HuH-7 (cell line): Measurements from ENCODE around the gene KIF1B.
"Not testable (repeated sequence)": the region's sequence is repeated elsewhere in the genome, so short reads cannot be mapped to it uniquely, and the experiment has no call there.

Experiments used
- DNase-seq: peaks from one replicate; pipeline ENCODE4 v3.0.0; 2011; ENCODE audit warnings: low spot score

KIF1B gene

DNA sequence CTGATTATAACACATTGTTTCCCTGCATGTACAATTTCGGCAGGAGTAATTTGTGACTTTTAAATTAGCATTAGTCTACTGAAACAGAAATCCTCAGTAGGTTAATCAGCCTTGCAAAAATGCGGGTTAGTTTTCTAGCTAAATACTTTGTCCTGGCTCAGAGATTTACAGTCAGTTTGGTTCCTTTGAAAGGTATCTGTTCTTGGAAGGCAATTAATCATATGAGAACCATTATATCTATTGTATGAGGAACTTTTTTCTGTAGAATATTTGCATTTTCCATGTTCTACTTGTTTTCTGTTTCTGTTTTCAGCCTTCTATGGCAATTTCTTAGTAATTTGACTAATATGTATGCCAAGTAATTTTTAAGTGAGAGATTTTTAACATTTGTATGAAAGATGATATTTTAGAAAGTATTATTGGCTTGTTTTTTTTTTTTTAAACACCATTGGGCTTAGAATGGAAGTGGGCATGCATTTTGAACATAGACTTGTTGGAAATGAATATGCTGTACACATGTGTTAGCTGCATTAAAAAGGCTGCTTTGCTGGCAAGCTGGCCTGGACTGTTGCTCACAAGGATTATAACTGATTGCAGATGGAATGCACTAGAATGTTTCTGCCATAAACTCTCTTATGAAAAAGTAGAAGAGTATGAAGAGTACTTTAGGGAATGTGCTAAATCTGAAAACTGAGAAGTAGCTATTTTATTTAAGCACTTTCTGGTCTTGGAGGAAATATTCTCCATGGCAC lies 26.2 kb downstream of the KIF1B start:
- no peak for DNase-seq

DNA sequence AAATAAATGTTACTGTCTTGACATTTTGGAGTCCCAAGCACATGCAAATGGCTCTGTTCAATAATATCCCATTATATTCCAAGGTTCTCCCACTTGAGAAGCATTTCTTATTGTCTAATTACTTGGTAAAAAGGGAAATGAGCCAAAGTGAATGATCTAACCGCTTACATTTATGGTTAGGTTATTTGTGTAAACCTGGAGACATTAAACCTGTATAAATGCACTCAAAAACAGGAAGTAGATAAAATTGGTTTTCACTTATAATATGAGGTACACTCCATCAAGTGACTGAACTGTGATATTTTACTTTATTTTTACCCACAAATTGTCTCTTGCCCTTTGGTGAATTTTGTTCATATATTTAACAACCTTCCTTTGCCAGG lies 26.8 kb downstream of the KIF1B start:
- DNase-seq = no peak

DNA sequence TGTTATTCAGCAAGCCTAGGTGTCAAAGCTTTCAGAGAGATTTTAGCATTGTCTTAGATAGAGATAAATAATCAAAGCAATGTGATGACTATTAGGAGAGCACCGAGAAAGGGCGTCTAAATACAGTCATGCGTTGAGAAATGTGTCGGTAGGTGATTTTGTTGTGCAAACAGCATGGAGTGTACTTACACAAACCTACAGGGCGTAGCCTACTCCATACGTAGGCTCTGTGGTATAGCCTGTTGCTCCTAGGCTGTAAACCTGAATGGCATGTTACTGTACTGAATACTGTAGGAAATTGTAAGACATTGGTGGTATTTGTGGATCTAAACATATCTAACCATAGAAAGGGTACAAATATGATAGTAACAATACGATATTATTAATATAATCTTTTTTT lies 31.8 kb downstream of the KIF1B start:
- DNase-seq = no peak

DNA sequence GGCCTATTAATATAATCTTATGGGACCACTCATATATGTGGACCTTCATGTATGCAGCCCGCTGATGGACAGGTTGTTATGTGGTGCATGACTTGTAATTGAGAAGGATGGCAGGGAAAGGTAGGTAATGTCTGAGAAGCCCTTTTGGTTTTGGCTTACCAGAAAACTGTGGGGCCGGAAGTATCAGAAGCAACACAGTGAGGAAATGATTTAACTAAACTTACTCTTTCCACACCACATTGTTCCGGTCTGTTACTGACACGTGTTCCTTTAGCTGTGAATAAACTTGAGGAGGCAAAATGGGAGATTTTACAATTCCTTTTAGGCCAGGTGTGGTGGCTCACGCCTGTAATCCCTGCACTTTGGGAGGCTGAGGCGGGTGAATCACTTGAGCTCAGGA lies 32.4 kb downstream of the KIF1B start:
- no peak for DNase-seq

DNA sequence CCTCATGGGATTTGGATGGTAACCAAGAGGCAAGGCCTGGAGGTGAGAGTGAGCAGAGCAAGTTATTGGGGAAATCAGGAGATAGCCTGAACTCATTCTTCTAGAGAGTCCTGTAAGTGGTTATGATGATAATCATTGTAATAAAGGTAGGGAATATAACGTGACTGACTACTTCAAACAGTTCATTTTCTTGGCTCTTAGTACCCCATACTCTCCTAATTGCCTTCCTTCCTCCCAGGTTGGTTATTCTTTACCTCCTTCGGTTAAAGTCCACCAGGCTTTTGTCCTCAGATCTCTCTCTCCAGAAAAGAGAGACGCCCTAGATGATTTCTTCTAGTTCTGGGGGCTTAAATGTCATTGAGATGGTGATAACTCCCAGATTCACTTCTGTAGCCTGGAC lies 35.3 kb downstream of the KIF1B start:
- no peak for DNase-seq

DNA sequence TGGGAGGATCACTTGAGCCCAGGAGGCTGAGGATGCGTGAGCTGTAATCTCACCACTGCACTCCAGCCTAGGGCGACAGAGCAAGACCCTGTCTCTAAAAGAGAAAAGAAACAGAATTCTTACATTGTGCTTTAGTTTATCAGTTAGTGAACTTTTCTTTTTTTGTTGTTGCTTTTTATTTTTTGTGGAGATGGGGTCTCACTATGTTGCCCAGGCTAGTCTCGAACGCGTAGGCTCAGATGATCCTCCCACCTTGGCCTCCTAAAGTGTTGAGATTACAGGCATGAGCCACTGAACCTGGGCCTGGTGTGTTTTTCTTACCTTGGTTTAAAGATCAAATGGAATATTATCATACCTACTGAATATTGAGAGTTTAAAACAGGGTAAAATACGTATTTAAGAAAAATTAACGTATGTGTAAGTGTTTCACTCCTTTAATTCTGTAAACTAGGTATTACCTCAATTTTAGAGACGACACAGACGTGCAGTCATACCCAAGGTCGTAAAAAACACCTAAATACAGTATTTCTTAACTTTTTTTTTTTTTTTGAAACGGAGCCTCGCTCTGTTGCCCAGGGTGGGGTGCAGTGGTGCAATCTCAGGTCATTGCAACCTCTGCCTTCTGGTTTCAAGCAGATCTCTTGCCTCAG lies 39.6 kb downstream of the KIF1B start:
- no peak for DNase-seq

DNA sequence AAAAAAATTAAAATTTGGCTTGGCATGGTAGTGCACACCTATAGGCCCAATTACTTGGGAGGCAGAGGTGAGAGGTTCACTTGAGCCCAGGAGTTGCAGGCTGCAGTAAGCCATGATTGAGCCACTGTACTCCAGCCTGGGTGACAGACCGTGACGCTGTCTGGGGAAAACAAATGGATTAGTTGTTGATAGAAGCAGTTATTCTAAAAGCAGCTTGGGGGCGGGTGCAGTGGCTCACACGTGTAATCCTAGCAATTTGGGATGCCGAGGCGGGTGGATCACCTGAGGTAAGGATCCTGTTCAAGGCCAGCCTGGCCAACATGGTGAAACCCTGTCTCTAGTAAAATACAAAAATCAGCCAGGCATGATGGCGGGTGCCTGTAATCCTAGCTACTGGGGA lies 40.3 kb downstream of the KIF1B start:
- no peak for DNase-seq

DNA sequence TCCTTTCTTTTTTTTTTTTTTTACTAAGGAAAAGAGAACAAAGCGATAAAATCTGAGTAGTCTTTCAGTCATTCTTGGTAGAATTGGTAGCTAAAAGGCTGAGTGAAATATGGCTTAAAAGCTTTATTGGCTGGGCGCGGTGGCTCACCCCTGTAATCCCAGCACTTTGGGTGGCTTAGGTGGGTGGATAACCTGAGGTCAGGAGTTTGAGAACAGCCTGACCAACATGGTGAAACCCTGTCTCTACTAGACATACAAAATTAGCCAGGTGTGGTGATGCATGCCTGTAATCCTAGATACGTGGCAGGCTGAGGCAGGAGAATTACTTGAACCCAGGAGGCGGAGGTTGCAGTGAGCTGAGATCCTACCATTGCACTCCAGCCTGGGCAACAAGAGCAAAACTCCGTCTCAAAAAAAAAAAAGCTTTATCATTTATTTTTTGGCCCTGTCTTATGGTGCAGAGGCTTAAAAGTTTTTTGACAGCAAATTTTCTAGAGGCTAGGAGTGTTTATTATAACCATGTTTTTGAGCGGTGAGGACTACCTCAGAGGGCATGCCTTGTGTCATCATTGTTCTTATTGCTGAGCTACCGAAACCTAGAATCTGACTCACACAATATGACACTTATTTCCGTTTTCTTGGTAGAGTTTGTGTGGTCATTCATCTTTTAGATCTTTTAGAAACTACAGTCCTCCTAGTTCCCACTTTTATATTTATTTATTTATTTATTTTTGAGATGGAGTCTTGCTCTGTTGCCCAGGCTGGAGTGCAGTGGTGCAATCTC lies 41.1 kb downstream of the KIF1B start:
- DNase-seq = not testable (repeated sequence)

DNA sequence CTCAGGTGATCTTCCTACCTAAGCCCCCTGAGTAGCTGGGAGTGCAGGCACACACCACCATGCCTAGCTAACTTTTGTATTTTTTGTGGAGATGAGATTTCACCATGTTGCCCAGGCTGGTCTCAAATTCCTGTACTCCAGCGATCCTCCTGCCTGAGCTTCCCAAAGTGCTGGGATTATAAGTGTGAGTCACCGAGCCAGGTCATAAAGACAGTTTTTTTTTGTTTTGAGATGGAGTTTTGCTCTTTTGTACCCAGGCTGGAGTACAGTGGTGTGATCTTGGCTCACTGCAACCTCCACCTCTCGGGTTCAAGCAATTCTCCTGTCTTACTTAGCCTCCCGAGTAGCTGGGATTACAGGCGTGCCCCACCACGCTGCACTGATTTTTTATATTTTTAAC lies 42.1 kb downstream of the KIF1B start:
- DNase-seq = no peak

DNA sequence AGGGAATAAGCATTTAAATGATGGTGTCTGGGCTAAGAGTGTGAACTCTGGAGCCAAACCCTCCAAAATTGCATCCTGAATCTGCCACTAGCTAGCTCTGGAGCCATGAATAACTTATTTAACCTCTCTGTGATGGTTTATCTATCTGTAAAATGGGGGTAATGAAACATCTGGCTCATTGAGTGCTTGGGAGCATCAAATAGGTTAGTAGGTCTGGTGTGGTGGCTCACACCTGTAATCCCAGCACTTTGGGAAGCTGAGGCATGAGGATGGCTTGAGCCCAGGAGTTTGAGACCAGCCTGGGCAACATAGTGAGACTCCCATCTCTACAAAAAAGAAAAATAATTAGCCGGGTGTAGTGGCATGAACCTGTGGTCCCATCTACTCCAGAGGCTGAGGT lies 42.8 kb downstream of the KIF1B start:
- DNase-seq = no peak

DNA sequence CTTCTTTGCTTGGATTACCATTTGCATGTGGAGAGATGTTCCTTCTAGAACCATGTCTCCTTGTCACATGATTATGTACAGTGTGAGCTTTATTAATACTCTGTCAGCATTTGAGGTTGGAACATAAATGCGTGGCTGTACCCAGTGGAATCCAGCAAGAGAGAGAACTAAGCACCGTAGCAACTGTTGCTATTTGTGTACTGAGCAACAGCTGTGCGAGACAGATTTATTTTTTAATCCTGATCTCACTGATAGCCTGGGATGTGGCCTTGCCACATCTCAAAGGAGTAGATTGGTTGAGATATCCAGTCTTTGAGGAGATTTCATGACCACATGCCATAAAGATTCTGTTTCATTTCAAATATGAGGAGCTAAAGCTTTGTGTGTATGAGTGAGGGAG lies 43.4 kb downstream of the KIF1B start:
- no peak for DNase-seq

DNA sequence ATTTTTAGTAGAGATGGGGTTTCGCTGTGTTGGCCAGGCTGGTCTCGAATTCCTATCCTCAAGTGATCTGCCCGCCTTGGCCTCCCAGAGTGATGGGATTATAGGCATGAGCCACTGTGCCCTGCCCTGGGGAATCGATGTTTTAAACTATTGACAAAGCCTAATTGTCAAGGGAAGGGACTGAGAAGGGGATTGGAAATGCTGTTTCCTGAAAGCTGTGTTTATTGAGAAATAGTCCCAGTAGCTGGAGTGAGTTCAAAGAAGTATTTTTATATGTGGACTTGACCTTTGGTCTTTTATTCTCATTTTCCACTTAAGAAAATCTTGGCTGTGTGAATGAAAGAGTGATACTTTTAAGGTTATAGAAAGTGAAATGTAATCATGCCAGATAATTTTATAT lies 47.5 kb downstream of the KIF1B start:
- peak; percentile 35 for DNase-seq

DNA sequence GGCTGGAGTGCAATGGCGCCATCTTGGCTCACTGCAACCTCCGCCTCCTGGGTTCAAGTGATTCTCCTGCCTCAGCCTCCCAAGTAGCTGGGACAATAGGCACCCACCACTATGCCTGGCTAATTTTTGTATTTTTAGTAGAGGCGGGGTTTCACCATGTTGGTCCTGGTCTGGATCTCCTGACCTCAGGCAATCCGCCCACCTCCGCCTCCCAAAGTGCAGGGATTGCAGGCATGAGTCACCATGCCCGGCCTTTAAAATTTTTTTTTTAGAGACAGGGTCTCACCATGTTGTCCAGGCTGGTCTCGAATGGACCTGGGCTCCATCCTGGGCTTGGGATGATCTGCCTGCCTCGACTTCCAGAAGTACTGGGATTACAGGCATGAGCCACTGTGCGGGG lies 49.2 kb downstream of the KIF1B start:
- not testable (repeated sequence) for DNase-seq

DNA sequence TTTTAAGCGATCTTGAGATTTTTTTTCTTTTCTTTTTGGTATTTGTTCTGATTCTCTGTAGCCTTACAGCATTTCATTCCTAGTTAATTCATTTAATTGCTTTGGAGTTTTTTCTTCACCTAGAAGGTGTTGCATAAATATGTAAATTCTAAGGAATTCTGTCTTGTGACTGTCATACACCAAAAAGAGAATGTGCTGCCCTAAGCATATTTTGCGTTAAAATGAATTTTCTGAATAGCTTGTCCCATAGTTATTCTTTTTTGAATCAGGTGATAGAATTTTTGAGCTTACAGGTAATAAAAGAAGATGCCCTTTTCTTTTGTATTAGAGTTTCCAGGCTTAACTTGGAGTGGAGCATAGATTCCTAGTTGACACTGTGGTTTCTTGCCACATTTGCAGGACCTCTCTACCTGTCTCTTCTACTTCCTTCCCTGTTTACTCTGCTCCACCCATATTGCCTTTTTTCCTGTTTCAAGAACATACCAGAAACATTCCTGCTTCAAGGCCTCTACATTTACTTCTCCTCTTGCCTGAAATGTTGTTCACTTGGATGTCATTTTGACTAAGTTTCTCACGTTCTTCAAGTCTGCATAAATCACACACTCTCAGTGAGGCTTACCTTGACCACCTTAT lies 53.2 kb downstream of the KIF1B start:
- DNase-seq = no peak

DNA sequence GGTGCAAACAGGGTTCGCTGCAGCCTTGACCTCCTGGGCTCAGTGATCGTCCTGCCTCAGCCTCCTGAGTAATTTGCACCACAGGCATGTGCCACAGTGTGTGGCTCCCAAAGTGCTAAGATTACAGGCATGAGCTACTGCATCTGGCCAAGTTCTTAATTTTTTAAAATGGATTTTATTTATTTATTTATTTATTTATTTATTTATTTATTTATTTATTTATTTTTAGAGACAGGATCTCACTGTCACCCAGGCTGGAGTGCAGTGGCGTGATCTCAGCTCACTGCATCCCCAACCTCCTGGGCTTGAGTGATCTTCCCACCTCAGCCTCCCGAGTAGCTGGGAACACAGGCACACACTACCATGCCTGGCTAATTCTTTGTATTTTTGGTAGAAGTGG lies 54.7 kb downstream of the KIF1B start:
- no peak for DNase-seq

DNA sequence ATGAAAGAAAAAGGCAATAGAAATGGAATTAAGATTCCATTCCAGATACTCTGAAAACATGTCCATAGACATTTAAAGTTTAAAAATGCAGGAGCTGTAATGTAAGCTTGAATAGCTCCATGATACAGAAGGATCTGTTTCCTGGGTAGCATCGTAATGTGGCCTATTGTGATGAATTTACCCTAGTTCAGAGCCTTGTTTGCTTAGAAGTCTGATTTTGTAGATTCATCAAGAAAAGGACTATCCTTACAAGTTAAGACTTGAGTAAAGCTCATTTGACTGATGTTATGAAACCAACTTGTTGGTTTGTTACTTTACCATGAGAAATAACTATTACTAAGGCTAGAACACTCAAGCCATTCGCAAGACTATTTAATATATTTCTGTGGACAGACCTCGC lies 55.5 kb downstream of the KIF1B start:
- DNase-seq = no peak

DNA sequence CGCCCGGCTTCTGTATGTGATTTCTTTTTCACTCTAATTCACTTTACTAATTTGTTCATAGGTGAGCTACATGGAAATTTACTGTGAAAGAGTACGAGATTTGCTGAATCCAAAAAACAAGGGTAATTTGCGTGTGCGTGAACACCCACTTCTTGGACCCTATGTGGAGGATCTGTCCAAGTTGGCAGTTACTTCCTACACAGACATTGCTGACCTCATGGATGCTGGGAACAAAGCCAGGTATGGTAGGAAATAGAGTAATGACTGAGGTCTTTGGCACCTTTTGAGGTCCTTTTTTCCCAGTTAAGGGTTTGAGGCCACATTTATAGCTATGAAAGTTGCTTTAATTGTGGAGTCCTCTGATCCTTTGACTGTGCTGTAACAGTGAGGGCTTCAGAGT lies 56.9 kb downstream of the KIF1B start:
- no peak for DNase-seq

DNA sequence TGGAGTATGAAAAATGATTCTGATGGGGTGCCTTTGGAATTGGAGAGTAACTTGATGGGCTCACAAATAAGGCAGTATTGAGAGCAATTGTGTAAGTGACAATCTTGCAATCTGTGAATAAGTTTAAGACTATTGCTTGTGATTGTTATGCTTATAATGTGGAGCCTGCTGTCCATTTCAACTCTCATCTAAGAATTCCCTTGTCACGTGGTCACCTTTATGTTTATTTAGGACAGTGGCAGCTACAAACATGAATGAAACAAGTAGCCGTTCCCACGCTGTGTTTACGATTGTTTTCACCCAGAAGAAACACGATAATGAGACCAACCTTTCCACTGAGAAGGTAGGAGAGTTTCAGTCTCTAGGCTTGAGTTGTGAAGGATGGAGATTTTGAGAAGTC lies 57.6 kb downstream of the KIF1B start:
- DNase-seq = no peak

DNA sequence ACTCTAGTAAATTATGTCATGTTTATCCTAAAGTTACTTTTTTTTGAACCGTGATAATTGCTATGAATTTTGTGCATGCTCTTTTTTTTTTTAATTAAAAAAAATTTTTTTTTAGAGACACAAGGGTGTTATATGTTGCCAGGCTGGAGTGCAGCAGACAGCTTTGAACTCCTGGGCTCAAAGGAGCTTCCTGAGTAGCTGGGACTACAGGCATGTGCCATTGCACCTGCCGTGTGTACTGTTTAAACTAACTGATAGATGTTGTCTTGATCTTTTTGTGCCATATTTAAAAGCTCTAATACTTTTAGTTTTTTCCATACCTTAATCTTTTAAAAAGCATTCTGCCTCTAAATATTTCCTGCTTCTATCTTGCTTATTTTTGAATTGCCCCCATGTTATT lies 60.7 kb downstream of the KIF1B start:
- DNase-seq = no peak

DNA sequence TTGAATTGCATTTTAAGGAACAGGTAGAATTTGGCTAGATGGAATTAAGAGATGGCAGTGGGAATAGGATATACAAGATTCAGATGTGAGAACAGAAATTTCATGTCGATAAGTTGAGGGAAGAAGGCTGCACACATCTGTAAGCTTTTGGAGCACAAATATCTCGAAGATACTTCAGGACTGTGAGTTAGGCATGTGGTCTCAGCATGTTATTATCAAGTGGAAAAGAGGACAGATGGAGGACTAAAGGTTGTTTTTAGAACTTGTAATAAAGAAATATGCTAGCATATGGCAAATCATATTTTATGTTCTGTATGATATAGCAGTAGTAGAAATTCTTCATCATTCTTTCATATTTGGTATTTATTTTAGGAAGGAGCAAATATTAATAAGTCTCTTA lies 61.5 kb downstream of the KIF1B start:
- no peak for DNase-seq

DNA sequence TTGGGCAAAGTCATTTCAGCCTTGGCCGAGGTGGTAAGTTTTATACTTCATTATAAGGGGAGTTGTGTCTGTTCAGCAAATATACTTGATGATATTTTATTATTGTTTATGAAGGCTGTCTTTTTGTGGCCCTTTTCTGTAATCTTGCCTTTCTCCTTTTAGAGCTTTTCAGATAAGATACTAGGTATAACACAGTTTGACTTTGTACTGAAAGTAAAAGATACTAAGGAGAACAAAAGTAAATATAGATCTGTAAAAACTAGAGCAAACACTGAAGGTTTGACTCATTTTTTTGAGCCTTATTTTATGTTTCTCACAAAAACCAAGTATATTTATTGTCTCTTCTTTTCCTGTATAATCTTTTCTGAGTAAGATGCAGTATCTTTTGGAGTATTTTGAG lies 61.9 kb downstream of the KIF1B start:
- no peak for DNase-seq

DNA sequence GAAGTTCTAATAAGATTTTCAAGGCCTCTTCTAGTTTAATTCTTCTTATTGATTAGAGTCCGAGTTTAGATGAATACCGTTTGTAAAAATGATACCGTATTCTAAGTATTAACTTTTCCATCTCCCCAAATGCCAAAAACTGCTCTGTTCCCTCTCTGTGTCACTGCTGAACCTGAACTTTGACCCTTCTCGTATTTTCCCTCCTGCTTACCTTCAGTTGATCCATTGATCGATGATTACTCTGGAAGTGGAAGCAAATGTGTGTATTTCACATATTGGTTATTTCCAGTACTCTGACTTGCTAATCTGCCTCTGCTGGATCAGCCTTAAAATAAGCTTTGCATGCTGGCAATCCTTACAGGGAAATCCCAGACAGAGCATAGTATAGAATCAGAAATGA lies 68.5 kb downstream of the KIF1B start:
- DNase-seq = no peak
